Brain pericyte (primary cell): ENCODE measurements around the gene MIA2.
"Not testable (repeated sequence)": the region's sequence is repeated elsewhere in the genome, so short reads cannot be mapped to it uniquely, and the experiment has no call there.

Experiments
- DNase-seq: peaks from one replicate; pipeline ENCODE4 v3.0.0-alpha.2; 2012; ENCODE audit warnings: low read depth, low spot score

Gene MIA2

GRCh38 chr14:39322807-39323206 is 89.1 kb downstream of the MIA2 start:
- no peak for DNase-seq

DNA sequence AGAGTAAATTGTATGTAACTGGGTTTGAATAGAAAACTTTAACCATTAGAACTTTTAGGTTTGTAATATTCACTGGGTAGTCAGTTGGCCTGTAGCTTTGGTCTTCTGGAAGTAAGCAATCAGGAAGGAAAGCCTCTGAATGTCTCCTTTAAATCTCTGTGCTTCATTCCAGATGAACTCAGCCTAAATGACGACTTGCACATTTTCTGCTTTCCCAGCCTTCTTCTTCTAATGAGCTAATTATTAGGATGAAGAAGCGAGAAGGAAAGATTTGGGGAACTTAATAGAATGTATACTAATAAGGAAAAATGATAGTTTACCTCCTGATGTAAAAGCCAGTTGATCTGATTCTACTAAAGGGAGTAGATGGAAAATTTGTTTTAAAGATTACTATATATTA is 90.4 kb downstream of the MIA2 start:
- DNase-seq = no peak

GRCh38 chr14:39339003-39339402 is 105.3 kb downstream of the MIA2 start:
- DNase-seq = no peak

GRCh38 chr14:39341126-39341525 is 107.4 kb downstream of the MIA2 start:
- not testable (repeated sequence) for DNase-seq

GRCh38 chr14:39342768-39343167 is 109.1 kb downstream of the MIA2 start:
- DNase-seq = no peak

DNA sequence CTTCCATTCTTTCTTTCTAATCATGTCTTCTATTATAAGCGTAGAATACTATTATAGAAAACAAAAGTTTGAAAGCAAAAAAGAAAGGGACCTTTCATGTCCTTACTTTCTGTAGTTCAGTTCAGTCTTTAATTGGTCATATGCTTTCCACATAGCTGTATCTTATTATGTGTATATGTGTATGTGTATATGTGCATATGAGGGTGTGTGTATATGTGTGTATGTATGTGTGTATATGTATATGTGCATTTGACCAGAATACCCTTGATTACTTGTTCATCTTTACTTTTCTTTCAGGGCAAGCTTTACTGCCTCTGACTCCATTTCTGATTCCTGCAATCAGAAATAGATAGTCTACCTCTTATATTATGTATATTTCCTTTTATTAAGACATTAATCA is 109.9 kb downstream of the MIA2 start:
- no peak for DNase-seq

DNA sequence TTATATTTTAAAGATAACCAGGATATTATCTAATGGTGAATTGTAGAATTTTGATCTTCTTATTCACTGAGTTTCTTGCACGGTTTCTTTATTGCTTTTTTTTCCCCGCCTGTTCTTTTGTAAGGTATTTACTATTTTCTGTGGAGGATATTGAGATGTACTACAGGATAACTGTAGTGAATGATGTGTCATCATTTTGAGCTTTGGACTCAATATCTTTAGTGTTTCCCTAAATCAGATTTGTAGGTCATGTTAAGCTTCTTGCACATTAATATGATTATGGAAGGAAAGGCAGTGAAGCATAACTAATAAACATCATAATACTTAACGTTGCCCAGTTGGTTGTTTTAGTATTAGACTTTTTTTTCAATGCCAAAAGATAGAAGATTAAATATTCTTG is 117.2 kb downstream of the MIA2 start:
- DNase-seq = no peak

DNA sequence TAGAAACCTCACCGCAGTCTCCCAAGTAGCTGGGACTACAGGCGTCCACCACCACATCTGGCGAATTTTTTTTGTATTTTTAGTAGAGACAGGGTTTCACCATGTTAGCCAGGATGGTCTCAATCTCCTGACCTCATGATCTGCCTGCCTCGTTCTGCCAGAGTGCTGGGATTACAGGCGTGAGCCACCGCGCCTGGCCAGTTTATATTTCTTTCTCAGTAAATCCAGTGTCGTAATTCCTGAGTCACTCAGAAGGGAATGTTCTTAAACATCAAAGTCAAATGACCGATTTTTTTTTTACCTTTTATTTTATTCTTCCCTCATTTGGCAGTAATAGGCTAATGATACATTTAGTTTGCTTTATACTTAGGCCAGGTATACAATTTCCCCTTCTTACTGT is 118.0 kb downstream of the MIA2 start:
- no peak for DNase-seq

- DNase-seq = not testable (repeated sequence)
Observed at GRCh38 chr14:39359069-39359468, 125.4 kb downstream of the MIA2 start.

DNA sequence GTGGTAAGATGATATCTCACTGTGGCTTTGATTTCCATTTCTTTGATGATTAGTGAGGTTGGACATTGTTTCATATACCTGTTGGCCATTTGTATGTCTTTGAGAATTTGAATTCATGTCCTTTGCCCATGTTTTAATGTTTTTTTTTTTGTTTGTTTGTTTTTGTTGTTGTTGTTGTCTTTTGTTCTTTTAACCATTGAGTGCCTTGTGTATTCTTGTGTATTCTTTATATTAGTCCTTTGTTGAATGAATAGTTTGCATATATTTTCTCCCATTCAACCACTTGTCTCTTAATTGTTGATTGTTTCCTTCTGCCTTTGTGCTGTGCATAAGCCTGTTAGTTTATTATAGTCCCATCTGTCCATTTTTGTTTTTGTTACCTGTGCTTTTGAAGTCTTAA is 126.6 kb downstream of the MIA2 start:
- no peak for DNase-seq

DNA sequence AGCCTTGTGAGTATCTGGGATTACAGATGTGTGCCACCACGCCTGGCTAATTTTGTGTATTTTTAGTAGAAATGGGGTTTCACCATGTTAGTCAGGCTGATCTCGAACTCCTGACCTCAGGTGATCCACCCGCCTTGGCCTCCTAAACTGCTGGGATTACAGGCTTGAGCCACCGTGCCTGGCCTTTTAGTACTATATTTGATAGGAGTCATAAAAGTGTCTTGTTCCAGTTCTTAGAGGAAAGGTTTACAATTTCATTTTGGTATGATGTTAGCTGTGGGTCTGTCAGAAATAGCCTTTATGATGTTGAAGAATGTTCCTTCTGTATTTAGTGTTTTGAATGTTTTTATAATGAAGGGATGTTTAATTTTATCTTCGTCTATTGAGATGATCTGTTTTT is 127.8 kb downstream of the MIA2 start:
- not testable (repeated sequence) for DNase-seq

GRCh38 chr14:39364509-39364908 is 130.8 kb downstream of the MIA2 start:
- DNase-seq = no peak

DNA sequence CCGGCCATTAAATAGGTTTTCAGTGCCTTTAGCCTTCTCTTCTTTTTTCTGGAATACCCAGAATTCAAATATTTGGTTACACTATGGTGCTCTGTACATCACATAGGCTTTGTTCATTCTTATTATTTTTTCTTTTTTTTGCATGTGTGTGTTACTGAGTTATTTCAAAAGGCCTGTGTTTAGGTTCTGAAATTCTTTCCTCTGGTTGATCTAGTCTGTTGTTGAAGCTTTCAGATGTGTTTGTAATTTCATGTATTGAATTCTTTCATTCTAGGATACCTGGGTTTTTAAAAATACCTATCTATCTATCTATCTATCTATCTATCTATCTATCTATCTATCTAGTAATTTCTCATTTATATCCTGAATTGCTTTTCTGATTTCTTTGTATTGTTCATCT is 131.6 kb downstream of the MIA2 start:
- DNase-seq = no peak

DNA sequence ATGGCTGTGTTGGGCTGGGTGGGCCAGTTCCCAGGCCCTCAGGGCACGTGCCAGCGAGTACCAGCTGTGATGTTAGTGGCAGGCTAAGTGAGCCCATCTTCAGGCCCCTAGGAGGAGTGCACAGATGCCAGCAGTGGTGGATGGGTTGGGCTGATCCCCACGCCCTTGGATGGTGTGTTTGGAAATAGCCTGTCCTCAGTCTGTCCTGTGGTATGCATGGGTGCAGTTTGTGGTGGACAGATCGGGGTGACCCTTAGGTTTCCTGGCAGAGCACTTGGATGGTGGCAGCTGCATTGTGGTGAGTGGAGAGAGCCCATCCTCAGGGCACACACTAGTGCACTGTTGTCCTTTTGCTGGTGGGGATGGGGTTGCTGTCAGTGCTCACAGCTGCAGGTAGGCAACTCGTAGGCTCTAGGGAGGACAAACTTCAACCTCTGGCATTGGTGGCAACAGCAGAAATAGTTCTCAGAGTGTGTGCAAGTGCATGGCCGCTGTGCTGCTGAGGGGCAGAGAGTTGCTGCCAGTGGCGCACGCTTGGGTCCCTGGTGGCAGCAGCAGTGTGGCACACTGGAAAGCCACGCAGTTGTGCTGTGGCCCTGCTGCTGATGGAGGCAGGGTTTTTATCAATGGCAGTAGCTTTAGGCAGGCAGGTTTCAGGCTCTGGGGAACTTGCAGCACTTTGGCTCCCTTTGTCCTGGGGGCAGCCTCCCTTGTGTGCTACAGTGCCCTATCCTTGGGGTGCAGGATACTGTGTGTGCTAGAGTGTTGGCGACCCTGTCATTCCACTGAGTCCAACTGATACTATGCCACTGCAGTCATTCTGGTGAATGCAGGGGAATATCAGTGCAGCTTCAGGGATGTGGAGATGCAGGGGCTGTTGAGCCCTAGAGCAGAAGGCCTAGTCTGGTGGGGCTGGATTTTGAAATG is 133.0 kb downstream of the MIA2 start:
- DNase-seq = no peak

GRCh38 chr14:39367387-39367751 is 133.7 kb downstream of the MIA2 start:
- no peak for DNase-seq

DNA sequence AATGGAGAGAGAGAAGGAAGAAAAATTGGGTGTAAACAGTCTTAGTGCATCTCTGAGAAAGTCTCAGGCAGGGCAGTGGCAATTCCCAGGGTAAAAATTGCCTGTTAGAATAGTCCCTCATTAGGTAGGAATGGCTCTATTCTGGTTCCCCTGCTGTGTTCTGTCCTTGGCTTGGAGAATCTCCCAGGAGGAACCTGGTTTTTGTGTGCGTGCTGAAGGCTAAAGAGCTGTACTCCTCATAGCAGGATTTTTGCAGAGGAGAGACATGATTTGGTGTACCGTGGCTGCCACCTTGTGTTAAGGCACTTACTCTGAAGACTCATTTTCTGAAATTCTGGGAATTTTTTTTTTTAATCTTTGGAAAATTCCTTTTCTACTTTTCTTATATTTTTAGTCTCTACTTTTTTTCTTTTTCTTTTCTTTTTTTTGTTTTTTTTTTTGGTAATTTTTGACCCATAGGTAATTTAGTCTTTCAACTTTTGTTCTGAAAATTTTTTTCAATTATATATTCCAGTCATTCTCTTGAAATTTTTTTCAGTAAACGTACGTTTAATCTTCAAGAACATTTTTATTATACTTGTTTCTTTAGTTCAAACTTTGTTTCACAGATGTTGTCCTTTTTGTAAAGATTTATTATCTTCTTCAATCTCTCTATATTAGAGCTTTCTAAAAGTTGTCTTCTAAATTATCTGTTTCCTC is 134.7 kb downstream of the MIA2 start:
- peak; percentile 22 for DNase-seq

DNA sequence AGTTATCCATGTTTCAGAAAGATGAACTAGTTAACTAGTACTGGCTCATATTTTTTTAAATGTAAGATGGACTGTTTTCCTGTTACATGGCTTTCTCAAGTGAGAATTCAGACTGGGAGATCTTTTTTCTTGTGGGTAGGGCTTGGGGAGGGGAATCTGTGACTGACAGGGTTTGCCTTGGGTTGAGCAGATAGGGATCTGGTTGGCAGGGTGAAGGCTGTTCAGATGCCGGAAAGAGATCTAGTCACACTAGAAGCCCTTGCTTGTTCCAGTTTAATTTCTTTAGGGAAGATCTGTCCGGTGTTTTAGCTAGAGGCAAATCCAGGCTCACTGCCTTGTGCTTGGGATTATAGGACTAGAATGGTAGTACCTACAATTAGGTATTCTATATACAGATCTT is 135.3 kb downstream of the MIA2 start:
- no peak for DNase-seq

GRCh38 chr14:39370415-39370814 is 136.7 kb downstream of the MIA2 start:
- DNase-seq = no peak

DNA sequence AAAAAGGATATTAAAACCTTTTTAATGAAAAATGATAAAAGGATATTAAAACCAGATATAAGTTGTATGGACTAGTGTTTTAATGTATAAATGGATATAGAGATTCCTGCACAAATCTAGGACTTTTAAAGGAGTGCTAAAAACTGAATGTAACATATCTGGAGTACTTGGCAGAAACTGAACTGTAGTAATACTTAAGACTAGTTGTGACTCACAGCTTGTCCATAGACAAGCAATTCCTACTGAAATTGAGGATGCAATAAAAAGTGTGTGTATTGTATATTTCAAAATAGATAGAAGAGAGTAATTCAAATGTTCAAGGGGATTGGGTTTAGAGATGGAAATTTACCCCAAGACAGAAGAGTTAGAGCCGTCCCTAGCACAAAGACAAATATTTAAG is 138.9 kb downstream of the MIA2 start:
- no peak for DNase-seq

- no peak for DNase-seq
Observed at GRCh38 chr14:39374851-39375250, 141.1 kb downstream of the MIA2 start.

DNA sequence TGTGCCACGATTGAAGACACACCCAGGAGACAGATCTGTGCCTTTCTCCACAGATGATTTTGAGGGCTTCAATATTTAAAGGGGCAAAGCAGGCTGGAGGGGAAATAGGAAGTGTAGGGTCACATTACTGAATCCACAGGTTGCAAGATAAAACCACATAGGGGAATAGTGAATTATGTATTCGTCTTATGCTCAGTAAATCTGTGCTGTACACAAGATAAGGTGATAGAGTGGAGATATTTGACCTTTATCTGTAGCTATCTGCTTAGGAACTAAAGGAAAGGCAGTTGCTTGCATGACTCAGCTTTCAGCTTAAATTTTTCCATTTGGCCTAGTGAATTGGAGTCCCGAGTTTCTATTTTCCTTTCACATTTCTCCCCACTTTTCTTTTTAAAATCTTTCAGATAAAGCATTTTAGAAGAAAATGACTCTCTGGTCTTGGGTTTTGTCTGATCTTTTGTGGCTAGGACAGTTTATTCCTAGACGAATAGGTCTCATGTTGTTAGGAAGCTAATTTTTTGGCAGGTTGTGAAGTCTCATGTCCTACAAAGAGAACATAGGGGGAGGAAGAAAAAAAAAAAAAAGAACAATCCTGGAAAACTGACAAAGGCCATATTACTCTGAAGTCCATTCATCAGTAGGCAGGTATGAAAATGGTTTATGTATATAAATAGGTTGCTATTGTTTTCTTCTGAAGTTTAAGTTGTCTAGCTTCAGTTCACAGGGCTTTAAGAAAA is 143.1 kb downstream of the MIA2 start:
- DNase-seq = no peak

GRCh38 chr14:39381366-39381765 is 147.7 kb downstream of the MIA2 start:
- DNase-seq = no peak
